ENCODE data around the gene GRID2IP.
"Not testable (repeated sequence)": the region's sequence is repeated elsewhere in the genome, so short reads cannot be mapped to it uniquely, and the experiment has no call there.

GRID2IP gene

GRCh38 chr7:6460303-6460702 is 91.0 kb downstream of the GRID2IP start:
- Histone ChIP-seq H3K36me3 (ENCODE audit: control insufficient read depth, insufficient read depth, low read length) (peaks cover 10% of the 10 kb centered on the region), H4K8ac (ENCODE audit: low read depth, low read length) (no peak overlapping the region), H3K27me3 (ENCODE audit: insufficient read depth, low read length, poor library complexity) (no peaks in the 10 kb centered on the region), H3K4ac (ENCODE audit: low read depth, low read length) (no peak overlapping the region), H2BK5ac (ENCODE audit: low read length) (no peak overlapping the region), H3K9ac (ENCODE audit: low read length) (no peak overlapping the region), H3K56ac (ENCODE audit: low read length) (no peak overlapping the region), H2BK120ac (ENCODE audit: low read depth, low read length) (no peak overlapping the region), H3K4me3 (ENCODE audit: low read length) (no peak overlapping the region), H2AK5ac (ENCODE audit: low read length) (no peak overlapping the region), H3K23ac (ENCODE audit: low read length) (no peak overlapping the region), H4K5ac (ENCODE audit: low read length) (no peak overlapping the region), H3K18ac (ENCODE audit: low read length) (no peak overlapping the region), H2BK15ac (replicated peaks; ENCODE audit: low read depth) (no peak overlapping the region), H3K79me1 (ENCODE audit: low read length) (no peaks in the 10 kb centered on the region), H3K4me1 (ENCODE audit: control insufficient read depth, low read depth, low read length) (no peaks in the 10 kb centered on the region), H3K79me2 (ENCODE audit: control insufficient read depth, insufficient read depth, low read length) (no peaks in the 10 kb centered on the region), H3K4me2 (ENCODE audit: low read length) (no peak overlapping the region), H3K27ac (ENCODE audit: low read depth, low read length) (no peak overlapping the region)
- no CpG with 5 or more reads among the region's 6 CpGs for WGBS (ENCODE audit: extremely low coverage, insufficient coverage, low lambda C conversion rate)
- no peak for DNase-seq

- not testable (repeated sequence) for H2BK120ac ChIP-seq (ENCODE audit: low read depth, low read length); H2BK5ac ChIP-seq (ENCODE audit: low read length)
- no CpG with 5 or more reads among the region's 3 CpGs for WGBS (ENCODE audit: extremely low coverage, insufficient coverage, low lambda C conversion rate)
These were observed 92.6 kb downstream of the GRID2IP start for GRCh38 chr7:6458676-6459075.

DNA sequence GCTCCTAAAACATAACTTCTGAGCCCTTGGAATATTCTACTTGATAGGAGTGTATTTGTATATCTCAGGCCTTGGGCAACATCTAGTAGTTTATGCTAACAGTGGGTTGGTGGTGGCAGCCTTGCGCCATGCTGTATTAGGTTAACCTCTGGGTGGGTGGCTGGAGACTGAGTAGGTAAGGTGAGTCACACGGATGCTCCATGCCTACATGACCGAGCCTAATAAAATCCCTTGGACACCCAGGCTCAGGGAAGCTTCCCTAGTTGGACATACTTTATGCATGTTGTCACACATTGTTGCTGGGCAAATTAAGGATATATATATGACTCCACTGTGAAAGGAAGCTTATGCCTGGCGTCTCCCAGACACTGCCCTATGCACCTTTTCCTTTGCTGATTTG is 97.5 kb downstream of the GRID2IP start:
- no peak for DNase-seq
- no peak overlapping the region for H4K5ac ChIP-seq (ENCODE audit: low read length)

More at GRCh38 chr7:6458676-6459075, 92.6 kb downstream of the GRID2IP start:
- not testable (repeated sequence) for H2BK15ac ChIP-seq (replicated peaks; ENCODE audit: low read depth); H3K18ac ChIP-seq (ENCODE audit: low read length); H3K4me1 ChIP-seq (ENCODE audit: control insufficient read depth, low read depth, low read length); H3K9ac ChIP-seq (ENCODE audit: low read length); H3K4ac ChIP-seq (ENCODE audit: low read depth, low read length); H3K79me2 ChIP-seq (ENCODE audit: control insufficient read depth, insufficient read depth, low read length); H3K27ac ChIP-seq (ENCODE audit: low read depth, low read length); H4K8ac ChIP-seq (ENCODE audit: low read depth, low read length); H3K36me3 ChIP-seq (ENCODE audit: control insufficient read depth, insufficient read depth, low read length); H4K5ac ChIP-seq (ENCODE audit: low read length); H3K4me2 ChIP-seq (ENCODE audit: low read length); H3K56ac ChIP-seq (ENCODE audit: low read length); H3K27me3 ChIP-seq (ENCODE audit: insufficient read depth, low read length, poor library complexity); H3K79me1 ChIP-seq (ENCODE audit: low read length); H2AK5ac ChIP-seq (ENCODE audit: low read length); H3K4me3 ChIP-seq (ENCODE audit: low read length); DNase-seq; H3K23ac ChIP-seq (ENCODE audit: low read length)

GRCh38 chr7:6451224-6451705 is 100.0 kb downstream of the GRID2IP start:
- no peak overlapping the region for H3K4me2 ChIP-seq (ENCODE audit: low read length)
- no peak for DNase-seq
- H4K8ac ChIP-seq (ENCODE audit: low read depth, low read length): no peak overlapping the region

More for the DNA sequence above, 97.5 kb downstream of the GRID2IP start:
- Histone ChIP-seq H3K23ac (ENCODE audit: low read length) (no peak overlapping the region), H2BK5ac (ENCODE audit: low read length) (no peak overlapping the region), H4K8ac (ENCODE audit: low read depth, low read length) (no peak overlapping the region), H3K4me1 (ENCODE audit: control insufficient read depth, low read depth, low read length) (no peaks in the 10 kb centered on the region), H3K79me1 (ENCODE audit: low read length) (no peaks in the 10 kb centered on the region), H3K27ac (ENCODE audit: low read depth, low read length) (no peak overlapping the region), H3K4ac (ENCODE audit: low read depth, low read length) (no peak overlapping the region), H3K4me2 (ENCODE audit: low read length) (no peak overlapping the region), H2AK5ac (ENCODE audit: low read length) (no peak overlapping the region), H3K79me2 (ENCODE audit: control insufficient read depth, insufficient read depth, low read length) (no peaks in the 10 kb centered on the region), H3K18ac (ENCODE audit: low read length) (no peak overlapping the region), H3K56ac (ENCODE audit: low read length) (no peak overlapping the region), H2BK15ac (replicated peaks; ENCODE audit: low read depth) (no peak overlapping the region), H3K9ac (ENCODE audit: low read length) (no peak overlapping the region), H2BK120ac (ENCODE audit: low read depth, low read length) (no peak overlapping the region), H3K36me3 (ENCODE audit: control insufficient read depth, insufficient read depth, low read length) (no peaks in the 10 kb centered on the region), H3K27me3 (ENCODE audit: insufficient read depth, low read length, poor library complexity) (no peaks in the 10 kb centered on the region), H3K4me3 (ENCODE audit: low read length) (no peak overlapping the region)
- WGBS (ENCODE audit: extremely low coverage, insufficient coverage, low lambda C conversion rate): no CpG with 5 or more reads among the region's 4 CpGs

GRCh38 chr7:6450591-6450990 is 100.7 kb downstream of the GRID2IP start:
- WGBS (ENCODE audit: extremely low coverage, insufficient coverage, low lambda C conversion rate): no CpG with 5 or more reads among the region's 10 CpGs
- not testable (repeated sequence) for H4K5ac ChIP-seq (ENCODE audit: low read length); H3K79me1 ChIP-seq (ENCODE audit: low read length); H3K4me1 ChIP-seq (ENCODE audit: control insufficient read depth, low read depth, low read length); H3K4me3 ChIP-seq (ENCODE audit: low read length); H2BK15ac ChIP-seq (replicated peaks; ENCODE audit: low read depth); H2BK5ac ChIP-seq (ENCODE audit: low read length); H3K18ac ChIP-seq (ENCODE audit: low read length); H3K4me2 ChIP-seq (ENCODE audit: low read length); H3K56ac ChIP-seq (ENCODE audit: low read length); H3K9ac ChIP-seq (ENCODE audit: low read length); H3K23ac ChIP-seq (ENCODE audit: low read length); H2AK5ac ChIP-seq (ENCODE audit: low read length); H3K27me3 ChIP-seq (ENCODE audit: insufficient read depth, low read length, poor library complexity); H3K27ac ChIP-seq (ENCODE audit: low read depth, low read length); H3K36me3 ChIP-seq (ENCODE audit: control insufficient read depth, insufficient read depth, low read length); H3K79me2 ChIP-seq (ENCODE audit: control insufficient read depth, insufficient read depth, low read length); H4K8ac ChIP-seq (ENCODE audit: low read depth, low read length); DNase-seq; H2BK120ac ChIP-seq (ENCODE audit: low read depth, low read length); H3K4ac ChIP-seq (ENCODE audit: low read depth, low read length)

More at GRCh38 chr7:6451224-6451705, 100.0 kb downstream of the GRID2IP start:
- no peak overlapping the region for H3K9ac ChIP-seq (ENCODE audit: low read length)
- H3K27me3 ChIP-seq (ENCODE audit: insufficient read depth, low read length, poor library complexity): no peaks in the 10 kb centered on the region
- H3K79me2 ChIP-seq (ENCODE audit: control insufficient read depth, insufficient read depth, low read length): peaks cover 6% of the 10 kb centered on the region
- no peak overlapping the region for H2BK15ac ChIP-seq (replicated peaks; ENCODE audit: low read depth)
- no peaks in the 10 kb centered on the region for H3K36me3 ChIP-seq (ENCODE audit: control insufficient read depth, insufficient read depth, low read length)
- no peak overlapping the region for H3K4me3 ChIP-seq (ENCODE audit: low read length)
- no peaks in the 10 kb centered on the region for H3K4me1 ChIP-seq (ENCODE audit: control insufficient read depth, low read depth, low read length)
- no CpG with 5 or more reads among the region's 6 CpGs for WGBS (ENCODE audit: extremely low coverage, insufficient coverage, low lambda C conversion rate)
- no peak overlapping the region for H2BK5ac ChIP-seq (ENCODE audit: low read length)
- H3K23ac ChIP-seq (ENCODE audit: low read length): no peak overlapping the region
- H3K4ac ChIP-seq (ENCODE audit: low read depth, low read length): no peak overlapping the region
- no peak overlapping the region for H2BK120ac ChIP-seq (ENCODE audit: low read depth, low read length)
- H3K56ac ChIP-seq (ENCODE audit: low read length): no peak overlapping the region
- H4K5ac ChIP-seq (ENCODE audit: low read length): no peak overlapping the region
- H3K27ac ChIP-seq (ENCODE audit: low read depth, low read length): no peak overlapping the region
- no peak overlapping the region for H3K18ac ChIP-seq (ENCODE audit: low read length)
- H2AK5ac ChIP-seq (ENCODE audit: low read length): no peak overlapping the region
- H3K79me1 ChIP-seq (ENCODE audit: low read length): peaks cover 2% of the 10 kb centered on the region

DNA sequence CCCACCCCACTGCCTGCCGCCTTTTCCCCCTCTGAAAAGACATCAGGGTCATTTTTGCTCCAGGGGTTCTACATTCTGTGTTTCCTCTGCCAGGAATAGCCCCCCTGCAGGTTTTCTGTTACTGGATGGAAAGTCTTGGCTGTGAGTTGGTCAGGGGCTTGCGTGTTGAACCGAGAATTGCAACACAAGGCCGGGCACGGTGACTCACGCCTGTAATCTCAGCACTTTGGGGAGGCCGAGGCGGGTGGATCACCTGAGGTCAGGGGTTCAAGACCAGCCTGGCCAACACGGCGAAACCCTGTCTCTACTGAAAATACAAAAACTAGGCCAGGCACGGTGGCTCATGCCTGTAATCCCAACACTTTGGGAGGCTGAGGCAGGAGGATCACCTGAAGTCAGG is 101.4 kb downstream of the GRID2IP start:
- H3K79me2 ChIP-seq (ENCODE audit: control insufficient read depth, insufficient read depth, low read length); H3K23ac ChIP-seq (ENCODE audit: low read length); H3K18ac ChIP-seq (ENCODE audit: low read length); H2AK5ac ChIP-seq (ENCODE audit: low read length); H3K4me3 ChIP-seq (ENCODE audit: low read length); H3K36me3 ChIP-seq (ENCODE audit: control insufficient read depth, insufficient read depth, low read length); DNase-seq; H3K9ac ChIP-seq (ENCODE audit: low read length); H4K8ac ChIP-seq (ENCODE audit: low read depth, low read length); H3K4me2 ChIP-seq (ENCODE audit: low read length); H3K79me1 ChIP-seq (ENCODE audit: low read length); H3K27ac ChIP-seq (ENCODE audit: low read depth, low read length); H2BK5ac ChIP-seq (ENCODE audit: low read length); H2BK120ac ChIP-seq (ENCODE audit: low read depth, low read length); H3K56ac ChIP-seq (ENCODE audit: low read length); H3K27me3 ChIP-seq (ENCODE audit: insufficient read depth, low read length, poor library complexity); H4K5ac ChIP-seq (ENCODE audit: low read length); H2BK15ac ChIP-seq (replicated peaks; ENCODE audit: low read depth); H3K4ac ChIP-seq (ENCODE audit: low read depth, low read length); H3K4me1 ChIP-seq (ENCODE audit: control insufficient read depth, low read depth, low read length): not testable (repeated sequence)
- WGBS (ENCODE audit: extremely low coverage, insufficient coverage, low lambda C conversion rate): no CpG with 5 or more reads among the region's 11 CpGs
